H1 (cell line): ENCODE measurements around the gene SLC25A20. TPM values are rescaled to one million over a fixed set of nuclear protein-coding genes. Genes with fewer than 3 reads are reported as not detected.

Experiments
- CTCF ChIA-PET: fragments of 300-600 bp; sonication (Branson Sonifier 250); formaldehyde crosslinking; loops from one replicate; lab custom pipeline; 2021; ENCODE audit not compliant: partially characterized antibody; lab: Charles Lee
- POLR2A ChIA-PET: fragments of 300-600 bp; sonication (Branson Sonifier 250); formaldehyde crosslinking; loops from one replicate; lab custom pipeline; 2021; ENCODE audit warnings: inconsistent platforms; ENCODE audit not compliant: partially characterized antibody; lab: Charles Lee
- DNase-seq, 2 experiments: peaks; one replicate each; pipeline versions ENCODE4 v3.0.0 to v3.0.0-alpha.2; 2010 to 2022; ENCODE audit warnings: low spot score in 2 of 2, low read depth in 1 of 2, mixed read lengths in 1 of 2
- FAIRE-seq: peaks from 2 replicates; lab custom pipeline; 2011; peaks lifted over from hg19 to GRCh38; lab: Jason Lieb, UNC
- H2AFZ ChIP-seq: 2 replicates; pipeline ENCODE4 v1.8.1; 2012; ENCODE audit warnings: low read length, inconsistent platforms
- H2AK5ac ChIP-seq: 2 replicates; pipeline ENCODE4 v1.6.1; 2013; ENCODE audit warnings: low read depth, low read length
- H2BK120ac ChIP-seq: replicated peaks from 2 replicates; pipeline ENCODE3; 2013; ENCODE audit warnings: low read depth, low read length, inconsistent platforms
- H2BK12ac ChIP-seq: 2 replicates; pipeline ENCODE4 v1.6.1; 2013; ENCODE audit warnings: low read depth, low read length
- H2BK15ac ChIP-seq: 2 replicates; pipeline ENCODE4 v1.6.1; 2013; ENCODE audit warnings: low read length
- H2BK20ac ChIP-seq: 2 replicates; pipeline ENCODE4 v1.6.1; 2013; ENCODE audit warnings: low read length
- H2BK5ac ChIP-seq: 2 replicates; pipeline ENCODE4 v1.6.1; 2013; ENCODE audit warnings: low read depth, low read length
- H3K14ac ChIP-seq: 2 replicates; pipeline ENCODE4 v1.6.1; 2013; ENCODE audit warnings: inconsistent platforms; ENCODE audit not compliant: insufficient read length
- H3K18ac ChIP-seq: 2 replicates; pipeline ENCODE4 v1.6.1; 2013; ENCODE audit warnings: low read length; ENCODE audit errors: extremely low read depth
- H3K23ac ChIP-seq: 2 replicates; pipeline ENCODE4 v1.6.1; 2013; ENCODE audit warnings: inconsistent platforms; ENCODE audit not compliant: insufficient read length
- H3K23me2 ChIP-seq: 2 replicates; pipeline ENCODE4 v1.6.1; 2013; ENCODE audit warnings: low read depth, low read length
- H3K27ac ChIP-seq: 2 replicates; pipeline ENCODE4 v1.6.1; 2011; ENCODE audit warnings: low read depth, low read length, inconsistent platforms
- H3K27me3 ChIP-seq, 4 experiments: replicated peaks in 1 of 4; 1 replicate in 1 of 4; 2 replicates in 3 of 4; pipeline versions ENCODE4 v1.6.1 to v1.8.1; 2011 to 2013; ENCODE audit warnings: low read length in 3 of 4, mild to moderate bottlenecking in 3 of 4, inconsistent platforms in 2 of 4, mixed read lengths in 2 of 4, moderate library complexity in 1 of 4; ENCODE audit not compliant: control insufficient read depth in 3 of 4, insufficient read depth in 3 of 4; ENCODE audit errors: extremely low read depth in 1 of 4
- H3K36me3 ChIP-seq, 4 experiments: 2 replicates each; pipeline versions ENCODE4 v1.6.1 to v1.8.1; 2011 to 2013; ENCODE audit warnings: mild to moderate bottlenecking in 4 of 4, low read length in 3 of 4, moderate library complexity in 2 of 4, control low read depth in 1 of 4, inconsistent platforms in 1 of 4; ENCODE audit not compliant: insufficient read depth in 4 of 4, control insufficient read depth in 2 of 4
- H3K4ac ChIP-seq: replicated peaks from 2 replicates; pipeline ENCODE3; 2013; ENCODE audit warnings: low read length, low read depth, mixed read lengths, inconsistent platforms; ENCODE audit not compliant: insufficient read length
- H3K4me1 ChIP-seq, 4 experiments: replicated peaks in 1 of 4; 1 replicate in 1 of 4; 2 replicates in 3 of 4; pipeline versions ENCODE4 v1.6.1 to v1.8.1; 2011 to 2013; ENCODE audit warnings: low read length in 3 of 4, inconsistent platforms in 2 of 4, mixed read lengths in 1 of 4; ENCODE audit not compliant: insufficient read depth in 4 of 4, control insufficient read depth in 3 of 4
- H3K4me2 ChIP-seq, 2 experiments: 2 replicates each; pipeline versions ENCODE4 v1.6.1 to v1.8.1; 2011 to 2013; ENCODE audit warnings: low read depth in 2 of 2, low read length in 2 of 2, control low read depth in 1 of 2, inconsistent platforms in 1 of 2, mild to moderate bottlenecking in 1 of 2; ENCODE audit not compliant: insufficient read depth in 1 of 2
- H3K4me3 ChIP-seq, 4 experiments: fragments of 200-600, 300-600 bp in 1 of 4; sonication (generic), shearing (Covaris generic), sonication (Bioruptor Twin) in 1 of 4; 2 replicates each; pipeline versions ENCODE4 v1.5.1 to v1.8.1; 2011 to 2016; ENCODE audit warnings: low read length in 4 of 4, low read depth in 3 of 4, control low read depth in 2 of 4, inconsistent platforms in 2 of 4, mild to moderate bottlenecking in 2 of 4, mixed read lengths in 1 of 4, moderate library complexity in 1 of 4; ENCODE audit not compliant: insufficient read depth in 2 of 4; ENCODE audit errors: extremely low read depth in 1 of 4
- H3K56ac ChIP-seq: replicated peaks from 2 replicates; pipeline ENCODE3; 2013; ENCODE audit warnings: low read depth, mild to moderate bottlenecking, mixed read lengths, low read length, inconsistent platforms; ENCODE audit not compliant: insufficient read length
- H3K79me1 ChIP-seq: 2 replicates; pipeline ENCODE4 v1.6.1; 2013; ENCODE audit warnings: low read depth, low read length, control low read depth
- H3K79me2 ChIP-seq, 2 experiments: 2 replicates each; pipeline versions ENCODE4 v1.6.1 to v1.8.1; 2012 to 2013; ENCODE audit warnings: low read length in 2 of 2, mild to moderate bottlenecking in 2 of 2, inconsistent platforms in 1 of 2; ENCODE audit not compliant: insufficient read depth in 2 of 2, control insufficient read depth in 1 of 2
- H3K9ac ChIP-seq, 4 experiments: replicated peaks in 1 of 4; 1 replicate in 1 of 4; 2 replicates in 3 of 4; pipeline versions ENCODE4 v1.6.1 to v1.8.1; 2011 to 2013; ENCODE audit warnings: low read depth in 3 of 4, low read length in 3 of 4, control low read depth in 2 of 4, mild to moderate bottlenecking in 2 of 4, moderate library complexity in 2 of 4, inconsistent platforms in 1 of 4; ENCODE audit errors: extremely low read depth in 1 of 4
- H3K9me3 ChIP-seq, 2 experiments: 2 replicates each; pipeline versions ENCODE4 v1.6.1 to v1.8.1; 2012 to 2013; ENCODE audit warnings: mild to moderate bottlenecking in 2 of 2, moderate library complexity in 2 of 2, control low read depth in 1 of 2, inconsistent platforms in 1 of 2, low read depth in 1 of 2, low read length in 1 of 2, mixed read lengths in 1 of 2; ENCODE audit not compliant: insufficient read depth in 2 of 2
- H4K20me1 ChIP-seq, 2 experiments: replicated peaks in 1 of 2; 2 replicates each; pipeline versions ENCODE3 to v1.8.1; 2011 to 2013; ENCODE audit warnings: inconsistent platforms in 2 of 2, low read length in 2 of 2, mild to moderate bottlenecking in 1 of 2; ENCODE audit not compliant: insufficient read depth in 2 of 2, control insufficient read depth in 1 of 2
- H4K5ac ChIP-seq: 2 replicates; pipeline ENCODE4 v1.6.1; 2013; ENCODE audit warnings: low read length, low read depth, mixed read lengths, inconsistent platforms; ENCODE audit not compliant: insufficient read length
- H4K8ac ChIP-seq: 2 replicates; pipeline ENCODE4 v1.8.0; 2013; ENCODE audit warnings: mild to moderate bottlenecking, moderate library complexity, low read length, inconsistent platforms; ENCODE audit not compliant: insufficient read depth; ENCODE audit errors: extremely low read depth
- H4K91ac ChIP-seq: replicated peaks from 2 replicates; pipeline ENCODE3; 2013; ENCODE audit warnings: low read length, mixed read lengths, inconsistent platforms; ENCODE audit not compliant: insufficient read length
- EP300 ChIP-seq, 2 experiments: IDR thresholded peaks; 1 replicate in 1 of 2; 2 replicates in 1 of 2; pipeline ENCODE4 v1.6.1; 2011 to 2012; ENCODE audit warnings: low read depth in 2 of 2, low read length in 2 of 2, mild to moderate bottlenecking in 2 of 2, borderline replicate concordance in 1 of 2, inconsistent platforms in 1 of 2, moderate library complexity in 1 of 2
- SAP30 ChIP-seq: fragments of 300-600 bp; sonication (generic); IDR thresholded peaks from 2 replicates; pipeline ENCODE4 v1.7.1; 2012; ENCODE audit warnings: low read length, moderate library complexity, mild to moderate bottlenecking, inconsistent platforms; ENCODE audit not compliant: insufficient read depth, insufficient replicate concordance
- WGBS, 2 experiments: shearing (Covaris generic) in 1 of 2; methylation state at CpG; one replicate each; pipeline versions ENCODE4 v1.1.6 to v1.1.7; 2013 to 2015; ENCODE audit warnings: low lambda C conversion rate in 2 of 2, mixed read lengths in 2 of 2, inconsistent platforms in 1 of 2, low coverage in 1 of 2, missing lambda C conversion rate in 1 of 2; ENCODE audit not compliant: insufficient replicate concordance in 2 of 2, insufficient coverage in 1 of 2, insufficient read length in 1 of 2; ENCODE audit errors: extremely low coverage in 1 of 2, missing lambda C conversion rate in 1 of 2; 5-methylcytosine and 5-hydroxymethylcytosine counted together
- polyA plus RNA-seq, 7 experiments: library from polyadenylated mRNA; depleted of rRNA in 3 of 7; stranded (reverse) in 5 of 7; unstranded in 2 of 7; fragments of >200 nt in 5 of 7; fragments of 200-250 nt in 2 of 7; gene quantifications; 1 replicate in 5 of 7; 2 replicates in 1 of 7; 4 replicates in 1 of 7; pipeline versions ENCODE4 v1.2.1 to v1.2.3, GENCODE V29; 2011 to 2013; ENCODE audit warnings: missing spikeins in 2 of 7, mixed read lengths in 2 of 7
- total RNA-seq: library from RNA; stranded (reverse); fragmentation: NEBNext Ultra II Directional; extraction: Animal tissue kit (Norgen Biotek cat#: 25700); gene quantifications from 2 replicates; pipeline ENCODE4 v1.2.1, GENCODE V29; 2021
- TF ChIP-seq, protein P1 (sequence below): IDR thresholded peaks from 2 replicates; pipeline ENCODE4 v1.6.1; 2011; ENCODE audit warnings: low read depth, mild to moderate bottlenecking, low read length; ENCODE audit not compliant: insufficient read depth

The SLC25A20 gene
- total and polyA plus RNA-seq, 2 of the 8 experiments (the other 6 are each of a cell fraction or from before 2014, with no cell fraction given): 3.8 to 4.0 TPM

DNA sequence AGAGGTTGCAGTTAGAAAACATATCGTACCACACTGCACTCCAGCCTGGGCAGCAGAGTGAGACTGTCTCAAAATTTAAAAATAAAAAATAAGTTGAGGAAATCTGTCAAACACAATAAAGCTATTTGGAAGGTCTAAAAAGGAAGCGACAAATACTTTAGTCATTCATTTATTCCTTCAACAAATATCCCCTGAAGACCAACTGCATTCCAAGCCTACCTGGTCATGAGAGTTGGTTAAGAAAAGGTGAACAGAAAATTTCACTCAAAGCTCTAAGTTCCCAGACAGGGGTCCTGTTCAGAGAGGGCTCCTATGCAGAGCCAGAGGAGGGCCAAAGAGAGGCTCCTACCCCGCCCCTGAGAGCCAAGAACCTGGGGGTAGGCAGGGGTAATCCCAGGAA lies 35.6 kb downstream of the SLC25A20 start:
- Histone ChIP-seq H2BK5ac (no peak overlapping the region), H3K23me2 (no peaks in the 10 kb centered on the region), H4K91ac (no peak overlapping the region), H4K20me1 (no peaks in the 10 kb centered on the region), H3K56ac (no peak overlapping the region), H3K4ac (no peak overlapping the region), H3K79me1 (no peaks in the 10 kb centered on the region), H3K27ac (no peak overlapping the region), H3K4me3 (no peak overlapping the region), H3K4me2 (no peak overlapping the region), H2BK12ac (no peak overlapping the region), H4K5ac (no peak overlapping the region), H3K79me2 (no peaks in the 10 kb centered on the region), H4K8ac (no peak overlapping the region), H3K18ac (no peak overlapping the region), H2BK20ac (no peak overlapping the region), H3K27me3 (no peaks in the 10 kb centered on the region), H3K4me1 (no peaks in the 10 kb centered on the region), H3K9me3 (no peaks in the 10 kb centered on the region), H2AFZ (no peak overlapping the region), H3K14ac (no peak overlapping the region), H3K36me3 (no peaks in the 10 kb centered on the region), H2BK120ac (no peak overlapping the region), H2AK5ac (no peak overlapping the region), H2BK15ac (no peak overlapping the region), H3K23ac (no peak overlapping the region), H3K9ac (no peak overlapping the region)
- ChIA-PET POLR2A (no interaction called here), CTCF (interaction anchor here (1.0 kb wide), 1 partner anchor 106 kb away, joined by 3 read pairs; no protein-coding TSS in a partner anchor)
- TF ChIP-seq EP300 (IDR thresholded peaks at IDR 0.05; ENCODE audit: borderline replicate concordance in 1 of 2, low read depth in 2 of 2, low read length in 2 of 2): no peak
- TF ChIP-seq, protein P1, sequence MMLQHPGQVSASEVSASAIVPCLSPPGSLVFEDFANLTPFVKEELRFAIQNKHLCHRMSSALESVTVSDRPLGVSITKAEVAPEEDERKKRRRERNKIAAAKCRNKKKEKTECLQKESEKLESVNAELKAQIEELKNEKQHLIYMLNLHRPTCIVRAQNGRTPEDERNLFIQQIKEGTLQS: no peak
- no peak for TF ChIP-seq SAP30
- DNase-seq (no peak), FAIRE-seq (no peak)
- 88% methylated on average over 3 of the region's 3 CpGs; no CpG with 5 or more reads in 1 of the 2 experiments for WGBS, 2 experiments
